HG02642 (cell line): ENCODE data around the gene RAB3IL1.
"Not testable (repeated sequence)": the region's sequence is repeated elsewhere in the genome, so short reads cannot be mapped to it uniquely, and the experiment has no call there.

Source experiments
- ATAC-seq: cut with Tn5 transposase; IDR thresholded peaks from one replicate; pipeline ENCODE4 v1.9.1; 2021; ENCODE audit warnings: mild to moderate bottlenecking; ENCODE audit not compliant: unreplicated experiment, poor library complexity

The RAB3IL1 gene

DNA sequence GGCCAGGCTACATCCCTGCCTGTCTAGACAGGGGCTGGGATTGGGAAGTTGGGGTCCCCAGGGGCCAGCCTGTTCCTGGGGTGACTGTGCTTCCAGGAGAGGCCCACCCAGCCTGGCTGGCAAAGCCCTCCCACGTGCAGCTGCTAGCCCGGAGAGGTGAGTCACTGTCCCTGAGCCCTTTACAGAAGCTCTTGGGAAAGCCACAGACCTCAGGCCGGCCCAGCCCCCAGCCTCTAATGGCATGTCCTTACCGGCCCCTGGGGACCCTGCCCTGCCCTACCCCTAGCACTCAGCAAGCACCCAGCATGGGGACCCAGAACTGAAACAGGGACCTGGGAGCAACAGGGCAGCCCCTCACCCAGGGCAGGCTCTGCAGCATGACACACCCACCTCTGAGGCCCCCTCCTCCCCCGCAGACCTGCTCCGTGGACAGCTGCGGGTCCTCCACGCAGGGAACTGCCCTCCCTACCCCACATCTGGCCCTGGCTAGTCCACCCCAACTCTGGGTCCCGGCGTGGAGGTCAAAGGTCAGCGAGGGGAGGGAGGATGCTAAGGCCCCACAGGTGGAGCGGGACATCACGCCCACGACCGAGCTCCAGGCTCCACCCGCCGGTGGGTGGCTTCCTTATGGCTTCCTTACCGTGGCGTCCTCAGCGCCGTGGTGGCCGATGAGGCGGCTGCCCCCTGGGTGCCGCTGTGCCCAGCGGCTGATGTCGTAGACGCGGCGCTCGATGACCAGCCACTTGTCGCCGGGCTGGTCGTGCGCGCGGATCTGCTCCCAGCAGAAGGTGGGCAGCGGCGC, 26.6 kb downstream of the RAB3IL1 start:
- peak; percentile 38 for ATAC-seq

DNA sequence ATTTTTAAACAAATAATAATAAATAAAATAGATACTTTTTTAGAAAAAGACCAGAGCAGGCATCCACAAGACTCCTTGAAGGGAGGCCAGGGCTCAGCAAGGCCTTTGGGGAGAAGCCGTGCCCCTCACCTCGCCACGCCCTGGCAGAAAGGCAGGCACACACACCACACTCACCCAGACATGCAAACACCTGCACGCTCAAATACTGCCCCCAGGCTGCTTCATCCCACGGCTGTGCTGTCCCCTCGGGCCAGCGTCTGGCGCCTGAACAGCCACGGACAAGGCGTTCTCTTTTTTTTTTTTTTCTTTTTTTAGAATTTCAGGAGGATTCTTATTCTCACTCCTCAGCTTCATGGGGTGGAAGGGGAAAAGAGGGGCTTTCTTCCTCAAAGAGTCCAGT, 27.5 kb downstream of the RAB3IL1 start:
- no peak for ATAC-seq

DNA sequence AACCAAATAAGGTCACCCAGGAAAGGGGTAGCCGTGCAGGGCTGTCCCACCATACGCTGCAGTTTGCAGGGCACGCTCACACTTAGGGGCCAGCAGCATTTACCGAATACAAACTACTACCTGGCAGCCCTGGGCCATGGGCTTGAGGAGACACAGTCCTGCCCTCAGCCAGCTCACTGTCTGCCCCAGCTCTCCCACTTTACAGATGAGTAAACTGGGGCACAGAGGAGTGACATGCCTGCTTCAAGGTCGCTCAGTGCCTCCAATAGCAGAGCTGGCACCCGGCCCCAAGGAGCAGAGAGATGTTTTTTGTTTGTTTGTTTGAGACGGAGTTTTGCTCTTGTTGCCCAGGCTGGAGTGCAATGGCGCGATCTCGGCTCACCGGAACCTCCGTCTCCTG, 28.8 kb downstream of the RAB3IL1 start:
- no peak for ATAC-seq

DNA sequence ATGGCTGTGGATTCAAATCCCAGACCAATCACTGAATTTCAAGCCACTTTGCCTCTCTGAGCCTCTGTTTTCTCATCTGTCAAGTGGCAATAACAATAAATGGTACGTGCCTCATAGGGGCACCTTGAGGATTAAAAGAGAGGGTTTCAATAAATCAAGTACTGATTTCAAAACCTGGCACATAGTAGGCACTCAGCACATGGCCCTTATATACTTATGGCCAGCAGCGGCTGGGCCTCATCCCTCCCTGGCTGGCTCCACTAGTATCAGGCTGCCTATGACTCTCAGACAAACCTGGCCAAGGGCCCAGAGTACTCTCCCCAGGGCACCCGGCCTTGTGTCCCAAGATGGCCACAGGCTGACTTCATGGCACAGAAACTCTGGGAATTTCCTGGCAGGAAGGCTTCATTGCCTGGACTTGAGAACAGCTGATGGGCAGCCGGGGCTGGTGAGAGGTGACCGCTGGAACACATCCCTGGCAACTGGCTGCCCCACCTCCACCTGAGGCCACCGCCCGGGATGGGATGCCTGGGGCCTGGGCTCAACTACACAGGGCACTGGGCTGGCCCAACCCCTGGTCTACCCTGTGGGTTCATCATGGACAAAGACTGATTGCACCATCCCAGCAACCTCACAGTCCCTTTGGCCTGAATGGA, 29.4 kb downstream of the RAB3IL1 start:
- ATAC-seq: no peak

DNA sequence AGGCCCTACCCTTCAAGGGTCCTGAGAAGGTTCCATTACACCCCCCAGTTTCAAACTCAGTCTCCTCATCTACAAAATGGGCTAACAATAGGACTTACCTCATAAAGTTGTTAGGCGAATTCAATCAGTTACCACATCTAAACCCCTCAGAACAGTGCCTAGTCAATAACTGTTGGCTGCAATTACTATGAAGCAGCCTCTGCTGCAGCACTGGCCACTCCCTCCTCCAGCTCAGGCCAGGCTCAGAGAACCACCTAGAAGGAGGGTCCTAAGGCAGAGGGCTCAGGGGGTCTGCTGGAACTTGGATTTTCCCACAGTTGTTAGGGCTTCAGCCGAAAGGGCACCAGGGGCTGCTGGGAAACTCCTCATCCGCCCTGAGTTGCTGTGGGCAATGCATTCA, 30.7 kb downstream of the RAB3IL1 start:
- ATAC-seq: no peak

DNA sequence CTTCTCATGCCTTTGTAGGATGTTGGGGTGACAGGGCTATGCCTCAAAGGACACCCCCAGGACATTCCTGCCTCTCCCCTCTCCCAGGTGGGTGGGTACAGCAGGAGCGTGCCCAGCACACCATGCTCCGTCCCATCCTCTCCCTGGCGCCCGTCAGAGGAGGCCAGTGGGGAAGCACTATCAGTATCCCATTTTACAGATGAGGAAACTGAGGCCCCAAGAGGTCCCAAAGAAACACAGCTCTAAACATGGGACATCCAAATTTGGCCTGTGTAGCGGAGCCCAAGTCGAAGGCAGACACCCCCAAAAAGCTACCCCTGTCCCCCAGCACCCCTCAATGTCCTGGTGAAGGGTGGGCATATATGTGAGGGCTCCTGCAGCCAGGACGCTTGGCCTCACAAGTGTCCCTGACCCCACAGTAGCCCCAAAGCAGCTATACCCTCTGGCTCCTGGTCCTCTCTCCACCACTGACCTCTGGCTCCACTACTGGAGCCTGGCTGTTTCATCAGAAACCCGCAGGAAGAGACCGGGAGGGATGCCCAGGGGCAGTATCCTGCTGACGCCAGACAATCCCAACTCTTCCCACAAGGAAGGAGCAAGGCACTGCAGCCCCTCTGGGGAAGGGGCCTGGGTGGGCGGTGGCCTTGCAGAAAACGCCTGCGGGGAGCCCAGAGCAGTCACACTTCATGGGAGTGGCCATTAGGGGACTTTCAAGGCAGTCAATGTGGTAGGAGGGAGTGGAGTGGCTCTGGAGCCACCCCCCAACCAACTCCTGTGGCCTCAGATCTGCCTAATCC, 31.4 kb downstream of the RAB3IL1 start:
- no peak for ATAC-seq

DNA sequence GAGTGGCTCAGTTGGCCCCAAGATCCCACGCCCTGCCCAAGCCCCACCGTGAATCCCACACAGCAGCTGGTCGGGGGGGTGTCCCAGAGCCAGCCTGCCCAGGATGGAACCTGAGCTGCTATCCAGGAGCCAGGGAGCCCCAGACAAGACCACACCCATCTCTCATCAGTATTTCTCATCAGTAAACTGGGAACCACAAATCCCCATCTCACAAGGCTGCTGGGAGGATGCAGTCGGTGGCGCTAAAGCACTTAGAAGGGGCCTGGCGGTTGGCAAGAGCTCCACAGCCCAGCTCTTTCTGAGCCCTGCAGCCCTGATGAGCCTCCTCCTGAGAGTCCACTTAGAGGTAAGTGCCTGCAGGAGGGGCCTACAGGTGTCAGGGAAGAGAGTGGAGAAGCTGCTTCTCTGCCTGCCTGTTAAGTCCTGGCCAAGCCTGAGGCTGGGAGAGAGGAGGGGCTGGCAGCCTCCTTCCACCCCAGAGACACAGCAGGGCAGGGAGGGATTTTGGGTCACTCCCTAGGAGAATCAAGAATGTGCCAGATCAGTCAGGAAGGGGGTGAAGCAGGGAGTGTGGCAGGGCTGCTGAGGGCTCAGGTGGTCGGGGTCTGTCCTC, 32.1 kb downstream of the RAB3IL1 start:
- no peak for ATAC-seq

DNA sequence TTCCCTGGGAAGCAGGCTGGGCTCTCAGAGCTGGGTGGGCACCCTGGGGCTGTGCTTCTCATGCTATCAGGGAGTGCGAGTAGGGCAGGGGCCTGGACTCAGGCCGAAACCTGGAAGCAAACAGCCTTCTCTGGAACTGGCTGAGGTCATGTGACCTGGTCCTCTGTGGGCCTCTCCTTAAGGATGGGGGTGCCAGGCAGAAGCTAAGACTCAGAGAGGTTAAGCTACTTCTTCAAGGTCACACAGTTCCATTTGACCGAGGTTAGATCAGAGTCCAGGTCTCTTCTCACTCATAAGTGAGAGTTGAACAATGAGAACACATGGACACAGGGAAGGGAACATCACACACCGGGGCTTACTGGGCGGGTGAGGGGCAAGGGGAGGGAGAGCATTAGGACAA, 33.4 kb downstream of the RAB3IL1 start:
- ATAC-seq: no peak

DNA sequence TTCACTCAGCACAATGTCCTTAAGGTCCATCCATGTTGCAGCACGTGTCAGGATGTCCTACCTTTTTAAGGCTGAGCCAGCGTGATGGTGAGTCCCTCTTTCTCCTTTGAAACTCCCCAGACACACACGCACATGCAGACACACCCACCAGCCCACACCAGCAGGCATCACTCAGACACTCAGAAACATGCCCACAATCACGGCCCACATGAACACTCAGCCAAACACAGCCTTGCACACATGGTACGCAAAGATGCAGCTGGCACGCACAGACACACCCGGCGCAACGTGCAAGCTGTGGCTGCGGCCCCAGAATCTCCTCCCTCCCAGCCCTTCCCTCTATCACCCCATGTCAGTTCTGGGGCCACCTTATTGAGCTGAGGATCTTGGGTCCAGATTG, 34.0 kb downstream of the RAB3IL1 start:
- no peak for ATAC-seq

DNA sequence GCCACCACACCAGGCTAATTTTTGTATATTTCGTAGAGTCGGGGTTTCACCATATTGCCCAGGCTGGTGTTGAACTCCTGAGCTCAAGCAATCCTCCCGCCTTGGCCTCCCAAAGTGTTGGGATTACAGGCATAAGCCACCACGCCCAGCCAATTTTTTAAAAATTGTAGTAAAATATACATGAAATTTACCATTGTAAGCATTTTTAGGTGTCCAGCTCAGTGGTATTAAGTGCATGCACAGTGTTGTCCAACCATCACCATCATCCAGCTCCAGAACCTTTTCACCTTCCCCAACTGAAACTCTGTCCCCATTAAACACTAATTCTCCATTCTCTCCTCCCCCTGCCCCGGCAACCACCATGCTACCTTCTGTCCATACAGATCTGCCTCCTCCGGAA, 34.5 kb downstream of the RAB3IL1 start:
- ATAC-seq: no peak

DNA sequence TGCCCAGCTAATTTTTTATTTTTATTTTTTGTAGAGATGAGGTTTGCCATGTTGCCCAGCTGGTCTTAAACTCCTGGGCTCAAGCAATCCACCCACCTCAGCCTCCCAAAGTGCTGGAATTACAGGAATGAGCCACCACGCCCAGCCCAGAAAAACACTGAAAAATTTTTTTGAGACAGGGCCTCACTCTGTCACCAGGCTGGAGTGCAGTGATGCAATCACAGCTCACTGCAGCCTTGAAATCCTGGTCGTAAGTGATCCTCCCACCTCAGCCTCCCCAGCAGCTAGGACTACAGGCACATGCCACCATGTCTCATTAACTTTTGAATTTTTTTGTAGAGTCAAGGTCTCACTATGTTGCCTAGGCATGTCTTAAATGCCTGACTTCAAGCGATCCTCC, 35.1 kb downstream of the RAB3IL1 start:
- not testable (repeated sequence) for ATAC-seq

DNA sequence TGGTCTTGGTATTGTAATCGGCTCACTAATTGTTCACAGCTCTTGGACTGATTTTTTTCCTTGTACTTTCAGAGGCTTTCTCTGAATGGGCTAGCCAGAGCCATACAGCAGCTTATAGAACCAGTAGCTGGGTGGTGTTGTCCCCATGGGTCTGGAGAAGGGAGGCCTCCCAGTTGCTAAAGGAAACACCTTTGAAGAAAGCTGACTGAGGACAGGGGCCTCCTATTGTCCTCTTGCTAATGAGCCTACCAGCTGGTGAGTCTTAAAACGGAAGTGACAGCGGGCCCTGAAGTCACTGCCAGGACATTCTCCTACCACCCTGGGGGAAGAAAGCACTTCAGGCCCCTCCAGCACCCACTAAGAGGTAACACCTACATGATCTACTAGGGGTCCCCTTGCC, 36.0 kb downstream of the RAB3IL1 start:
- ATAC-seq: no peak

DNA sequence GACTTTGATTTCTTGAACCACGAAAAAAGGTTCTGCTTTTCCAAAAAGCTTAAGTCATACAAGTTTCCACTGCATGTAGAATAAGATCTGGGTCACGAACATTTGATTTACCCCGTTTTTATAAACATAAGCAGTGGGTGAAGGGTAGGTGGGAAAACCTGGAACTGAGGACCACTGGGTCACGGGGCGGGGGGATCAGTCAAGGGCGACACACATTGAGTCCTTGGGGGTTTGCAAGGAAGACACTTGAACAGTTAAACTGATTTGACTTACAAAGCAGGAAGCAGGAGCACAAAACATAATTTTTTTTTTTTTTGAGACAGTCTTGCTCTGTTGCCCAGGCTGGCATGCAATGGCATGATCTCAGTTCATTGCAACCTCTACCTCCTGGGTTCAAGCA, 36.9 kb downstream of the RAB3IL1 start:
- no peak for ATAC-seq

DNA sequence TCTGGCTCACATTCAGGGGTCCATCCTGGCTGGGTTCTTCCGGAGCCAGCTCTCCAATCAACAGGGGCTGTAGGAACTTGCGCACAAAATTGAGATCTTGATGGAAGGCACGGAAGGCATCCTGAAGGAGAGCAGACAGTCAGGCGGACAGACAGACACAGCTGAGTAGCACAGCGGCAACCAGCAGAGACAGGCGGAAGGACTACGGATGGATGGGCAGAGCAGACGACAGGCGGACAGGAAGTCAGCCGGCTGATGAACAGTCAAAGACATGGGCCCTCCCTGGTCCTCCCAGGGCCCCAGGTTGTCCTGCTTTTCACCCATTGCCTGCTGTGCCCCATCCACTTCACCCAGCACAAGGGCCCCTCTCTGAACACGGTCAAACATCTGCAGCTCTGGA, 37.3 kb downstream of the RAB3IL1 start:
- no peak for ATAC-seq

DNA sequence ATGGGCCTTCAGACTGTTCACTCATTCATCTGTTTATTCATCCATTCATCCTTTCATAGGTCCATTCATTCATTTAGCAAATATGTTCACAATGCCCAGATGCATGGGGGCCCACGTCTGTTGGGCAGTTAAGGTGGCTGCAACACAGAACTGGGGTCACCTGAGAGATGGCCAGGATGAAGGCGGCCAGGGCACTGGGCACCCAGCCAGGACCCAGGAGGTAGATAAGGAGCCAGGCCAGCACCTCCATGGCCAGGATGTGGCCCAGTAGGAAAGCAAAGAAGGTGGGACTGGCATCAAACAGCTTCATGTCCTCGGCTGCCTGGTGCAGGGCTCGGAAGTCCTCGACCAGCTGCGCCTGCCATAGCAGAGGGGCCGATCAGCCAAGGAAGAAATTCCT, 38.2 kb downstream of the RAB3IL1 start:
- ATAC-seq: no peak

DNA sequence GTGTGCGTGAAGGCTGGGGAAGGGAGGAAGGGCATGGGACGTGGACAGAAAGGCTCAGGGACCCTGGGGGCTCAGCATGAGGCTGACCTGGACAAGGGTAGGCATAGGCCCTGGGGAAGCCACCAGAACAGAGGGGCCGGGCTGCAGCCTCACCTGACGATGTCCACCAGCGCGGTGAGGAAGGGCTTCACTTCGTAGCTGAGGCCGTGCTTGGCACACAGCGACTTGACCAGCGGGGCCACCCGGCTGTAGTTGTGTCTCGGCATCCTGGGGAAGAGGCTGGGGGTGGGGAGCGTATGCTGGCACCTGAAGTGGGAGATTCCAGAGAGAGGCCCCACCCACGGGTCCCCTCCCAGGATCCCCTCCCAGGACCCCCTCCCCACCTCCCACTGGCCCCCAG, 41.7 kb downstream of the RAB3IL1 start:
- no peak for ATAC-seq

DNA sequence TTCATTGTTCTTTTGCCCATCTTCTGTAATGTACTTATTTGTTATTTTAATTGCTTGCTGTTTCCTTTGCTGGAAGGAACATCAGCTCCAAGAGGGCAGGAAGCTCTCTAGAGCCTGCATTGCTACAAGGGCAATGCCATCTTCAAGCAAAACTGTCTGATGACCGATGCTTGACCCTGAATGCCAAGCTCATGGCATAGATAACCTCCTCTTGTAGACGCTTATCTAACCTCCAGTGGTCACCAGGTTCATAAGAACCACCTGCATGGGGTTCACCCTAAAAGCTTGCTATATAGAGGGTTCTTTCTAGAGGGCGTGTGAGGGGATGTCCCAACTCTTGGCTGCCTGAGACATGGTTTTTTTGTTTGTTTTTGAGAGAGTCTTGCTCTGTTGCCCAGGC, 42.5 kb downstream of the RAB3IL1 start:
- ATAC-seq: no peak

DNA sequence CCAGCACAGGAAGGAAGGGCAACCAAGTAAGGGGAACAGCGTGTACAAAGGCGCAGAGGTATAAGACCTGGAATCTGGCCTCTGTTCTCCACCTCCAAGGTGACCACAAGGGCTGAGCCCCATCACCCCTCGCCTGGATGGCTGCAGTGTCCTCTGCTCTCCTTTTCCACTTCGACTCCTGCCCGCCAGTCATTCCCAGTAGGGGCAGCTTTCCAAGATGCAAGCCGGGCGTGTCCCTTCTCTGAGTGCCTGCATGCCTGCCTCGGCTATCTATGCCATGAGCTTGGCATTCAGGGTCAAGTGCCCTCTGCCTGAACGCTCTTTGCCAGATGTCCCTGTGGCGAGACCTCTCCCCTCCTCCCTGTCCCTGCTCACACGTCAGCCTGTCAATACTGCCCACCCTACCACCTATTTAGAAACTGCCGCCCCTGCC, 43.0 kb downstream of the RAB3IL1 start:
- no peak for ATAC-seq

DNA sequence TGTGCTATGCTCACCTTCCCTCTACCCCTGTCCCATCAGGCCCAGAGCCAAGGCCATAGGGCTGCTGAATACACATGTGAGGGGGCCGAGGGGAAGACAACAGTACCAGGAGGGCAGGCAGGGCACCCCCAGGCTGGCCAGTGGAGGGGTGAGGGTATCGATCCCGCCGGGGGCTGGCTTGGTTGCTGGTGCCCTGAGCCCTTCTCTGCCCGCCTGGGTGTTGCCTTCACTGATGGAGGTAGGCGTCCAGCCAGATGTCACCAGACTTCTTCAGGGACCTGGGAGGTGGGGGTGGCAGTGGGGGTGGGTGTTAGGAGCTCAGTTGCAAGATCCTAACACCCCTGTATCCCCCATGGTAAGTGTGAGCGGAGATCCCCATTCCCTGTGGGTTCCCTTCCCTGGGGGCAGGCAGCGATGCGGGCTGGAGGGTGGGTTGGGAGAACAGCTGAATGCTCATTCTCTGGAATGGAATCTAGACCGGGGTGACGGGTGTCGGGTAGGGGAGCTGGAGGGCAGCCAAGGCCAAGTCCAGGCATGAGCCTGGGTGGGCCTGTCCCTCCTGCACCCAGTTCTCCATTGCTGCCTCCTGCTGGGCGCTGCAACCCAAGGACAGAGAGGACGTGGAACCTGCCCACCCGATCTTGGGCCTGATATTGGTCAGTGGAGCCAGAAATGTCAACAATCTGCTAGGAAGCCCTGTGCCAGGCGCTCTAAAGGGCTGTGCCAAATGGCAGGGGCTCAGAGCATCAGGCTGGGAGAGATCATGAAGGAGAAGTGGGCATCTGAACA, 43.6 kb downstream of the RAB3IL1 start:
- ATAC-seq: no peak

DNA sequence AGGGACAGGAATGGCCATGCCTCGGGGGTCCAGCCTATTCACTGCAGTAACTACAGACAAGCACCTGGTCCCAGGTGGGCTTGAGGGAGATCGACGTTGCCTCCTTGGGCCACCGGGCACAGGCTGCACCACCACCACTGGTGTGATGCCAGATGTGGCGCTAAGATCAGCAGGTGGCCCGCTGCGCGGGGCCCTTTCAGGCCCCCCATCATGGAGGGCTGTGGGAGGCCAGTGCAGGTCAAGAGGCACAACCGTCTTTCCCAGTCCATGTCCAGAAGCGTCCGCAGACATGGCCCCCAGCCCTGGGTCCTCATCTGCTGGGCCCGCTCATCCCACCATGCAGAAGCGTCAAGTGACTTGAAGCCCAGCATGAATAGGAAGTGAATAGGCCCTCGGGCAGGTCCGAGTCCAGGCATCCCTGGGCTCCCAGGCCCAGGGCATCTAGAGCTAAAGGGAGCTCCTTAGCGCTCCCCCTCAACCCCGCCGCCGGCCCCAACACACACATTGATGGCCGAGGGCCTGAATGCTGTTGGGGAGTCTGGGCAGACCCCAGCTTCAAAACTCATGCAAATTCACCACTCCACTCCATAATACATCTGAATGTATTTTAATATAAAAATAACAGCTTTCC, 44.3 kb downstream of the RAB3IL1 start:
- ATAC-seq: no peak
